ENCODE measurements around the gene GPR63. TPM values are rescaled to one million over a fixed set of nuclear protein-coding genes. Genes with fewer than 3 reads are reported as not detected.

Gene GPR63
- total and polyA plus RNA-seq, 2 experiments from 2014 or later = 0.10 to 0.11 TPM

DNA sequence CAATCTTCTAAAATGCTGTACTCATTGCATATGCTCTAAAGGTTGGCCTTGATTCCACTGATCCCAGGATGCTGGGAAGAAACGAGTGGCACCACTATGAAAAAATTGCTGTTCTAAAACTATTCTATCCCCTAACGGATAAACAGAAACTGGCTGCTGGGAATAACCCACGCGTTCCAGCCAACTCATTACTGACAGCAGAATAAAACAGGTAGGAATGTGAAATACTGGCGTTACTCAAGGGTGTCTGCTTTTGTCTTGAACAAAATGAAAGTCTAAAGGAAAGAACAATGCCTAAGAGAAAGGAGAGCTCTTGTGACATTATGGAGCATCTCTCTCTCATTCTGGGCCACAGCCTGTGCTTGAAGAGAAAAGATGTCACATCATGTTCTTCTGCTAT, 26.1 kb downstream of the GPR63 start:
- Histone ChIP-seq H4K20me1 (ENCODE audit: insufficient read depth) (no peaks in the 10 kb centered on the region), H3K27ac (no peak overlapping the region), H2AFZ (no peak overlapping the region), H3K79me2 (ENCODE audit: insufficient read depth) (no peaks in the 10 kb centered on the region), H3K27me3 (replicated peaks; ENCODE audit: insufficient read depth) (no peaks in the 10 kb centered on the region), H3K9me3 (ENCODE audit: low read depth) (no peaks in the 10 kb centered on the region), H3K9ac (no peak overlapping the region), H3K36me3 (ENCODE audit: low read depth) (no peaks in the 10 kb centered on the region), H3K9me2 (ENCODE audit: insufficient read depth) (no peaks in the 10 kb centered on the region), H3F3A (ENCODE audit: insufficient read depth) (no peaks in the 10 kb centered on the region), H3K4me3 (no peak overlapping the region), H3K4me2 (ENCODE audit: unreplicated experiment) (no peak overlapping the region), H3K4me1 (ENCODE audit: insufficient read depth) (peaks cover 11% of the 10 kb centered on the region)
- 84 to 89% methylated on average over 5 of the region's 5 CpGs for WGBS, 2 experiments (ENCODE audit: low coverage in 1 of 2, low lambda C conversion rate in 2 of 2, missing lambda C conversion rate in 2 of 2)
- TF ChIP-seq EZH2phosphoT487 (IDR thresholded peaks at IDR 0.05; ENCODE audit: insufficient read depth, low read depth) = no peak
- no peak for TF ChIP-seq EZH2 (IDR thresholded peaks at IDR 0.05; ENCODE audit: insufficient read depth, poor library complexity, severe bottlenecking)
- in situ Hi-C loops (cut with MboI) = no loop called here
- no peak for DNase-seq

DNA sequence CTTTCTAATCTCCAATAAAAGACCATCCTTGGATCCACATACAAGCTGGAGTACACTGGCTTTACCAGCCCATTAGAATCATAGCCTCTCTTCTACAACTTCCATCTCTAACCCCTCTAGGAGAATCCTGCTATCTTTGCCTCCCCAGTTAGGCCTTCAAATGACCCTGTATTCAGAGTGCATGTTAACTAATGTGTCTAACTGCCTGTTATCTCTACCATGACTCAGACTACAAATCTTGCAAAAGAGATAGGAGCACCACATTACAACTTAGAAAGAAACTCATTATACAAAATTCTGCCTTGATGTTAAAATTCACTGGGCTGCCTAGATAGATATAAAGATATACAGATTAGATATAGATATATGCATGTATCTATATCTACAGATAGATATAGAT, 28.2 kb downstream of the GPR63 start:
- Histone ChIP-seq H3K27me3 (replicated peaks; ENCODE audit: insufficient read depth) (no peaks in the 10 kb centered on the region), H3K27ac (no peak overlapping the region), H3K4me1 (ENCODE audit: insufficient read depth) (peaks cover 11% of the 10 kb centered on the region), H3K4me2 (ENCODE audit: unreplicated experiment) (no peak overlapping the region), H3K4me3 (no peak overlapping the region), H3K9me3 (ENCODE audit: low read depth) (no peaks in the 10 kb centered on the region), H3K9ac (no peak overlapping the region), H3K79me2 (ENCODE audit: insufficient read depth) (no peaks in the 10 kb centered on the region), H3K9me2 (ENCODE audit: insufficient read depth) (no peaks in the 10 kb centered on the region), H4K20me1 (ENCODE audit: insufficient read depth) (no peaks in the 10 kb centered on the region), H3K36me3 (ENCODE audit: low read depth) (no peaks in the 10 kb centered on the region), H2AFZ (no peak overlapping the region), H3F3A (ENCODE audit: insufficient read depth) (no peaks in the 10 kb centered on the region)
- no peak for TF ChIP-seq EZH2 (IDR thresholded peaks at IDR 0.05; ENCODE audit: insufficient read depth, poor library complexity, severe bottlenecking)
- no peak for TF ChIP-seq EZH2phosphoT487 (IDR thresholded peaks at IDR 0.05; ENCODE audit: insufficient read depth, low read depth)
- in situ Hi-C loops (cut with MboI) = no loop called here
- DNase-seq = no peak

DNA sequence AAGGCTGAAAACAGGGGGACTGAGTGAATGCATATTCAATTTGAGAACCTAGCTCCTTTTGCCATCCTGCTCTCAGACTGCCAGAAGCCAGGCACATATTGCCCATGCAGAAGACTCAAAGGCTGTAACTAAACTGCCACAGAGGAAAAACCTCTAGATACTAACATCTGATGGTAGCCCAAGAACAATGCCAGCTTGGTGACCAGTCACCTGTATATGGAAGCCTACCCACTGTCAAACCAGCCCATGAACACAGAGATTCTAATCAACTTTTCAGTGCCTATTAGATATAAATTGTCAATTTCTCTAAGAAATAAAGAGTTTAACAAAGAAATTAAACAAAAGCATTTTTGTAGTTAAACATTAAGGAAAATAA, 34.2 kb downstream of the GPR63 start:
- H3K9ac ChIP-seq = no peak overlapping the region
- no peaks in the 10 kb centered on the region for H3K27me3 ChIP-seq (replicated peaks; ENCODE audit: insufficient read depth)
- TF ChIP-seq EZH2 (IDR thresholded peaks at IDR 0.05; ENCODE audit: insufficient read depth, poor library complexity, severe bottlenecking) = no peak
- TF ChIP-seq EZH2phosphoT487 (IDR thresholded peaks at IDR 0.05; ENCODE audit: insufficient read depth, low read depth) = no peak
- in situ Hi-C loops (cut with MboI) = no loop called here
- no peak overlapping the region for H2AFZ ChIP-seq
- no peaks in the 10 kb centered on the region for H3K79me2 ChIP-seq (ENCODE audit: insufficient read depth)
- no peaks in the 10 kb centered on the region for H3K36me3 ChIP-seq (ENCODE audit: low read depth)
- H3K4me2 ChIP-seq (ENCODE audit: unreplicated experiment) = no peak overlapping the region
- no peaks in the 10 kb centered on the region for H3K4me1 ChIP-seq (ENCODE audit: insufficient read depth)
- H3K9me2 ChIP-seq (ENCODE audit: insufficient read depth) = no peaks in the 10 kb centered on the region
- H3F3A ChIP-seq (ENCODE audit: insufficient read depth) = no peaks in the 10 kb centered on the region
- no peak for DNase-seq
- H3K27ac ChIP-seq = no peak overlapping the region
- no peak overlapping the region for H3K4me3 ChIP-seq
- no peaks in the 10 kb centered on the region for H4K20me1 ChIP-seq (ENCODE audit: insufficient read depth)
- no peaks in the 10 kb centered on the region for H3K9me3 ChIP-seq (ENCODE audit: low read depth)

DNA sequence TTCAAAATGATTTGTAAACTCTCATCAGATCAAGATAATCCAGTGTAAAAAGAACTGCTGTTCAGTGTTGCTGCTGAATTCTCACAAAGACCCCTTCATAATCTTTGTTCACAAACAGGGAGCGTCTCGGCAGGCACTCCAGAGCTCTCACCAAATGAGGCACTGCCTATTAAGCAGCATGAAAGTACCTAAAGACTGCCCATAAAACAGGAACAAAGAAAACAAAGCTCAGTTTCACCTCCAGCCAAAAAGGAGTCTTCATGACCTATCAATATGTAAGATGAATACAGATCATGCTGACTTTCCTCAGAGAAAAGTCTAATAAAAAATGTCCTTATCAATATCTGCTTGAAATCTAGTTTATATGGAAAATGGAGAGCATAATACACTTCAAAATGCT, 41.8 kb downstream of the GPR63 start:
- no peak overlapping the region for H3K27ac ChIP-seq
- H4K20me1 ChIP-seq (ENCODE audit: insufficient read depth) = no peaks in the 10 kb centered on the region
- H3K4me3 ChIP-seq = no peak overlapping the region
- no peaks in the 10 kb centered on the region for H3K36me3 ChIP-seq (ENCODE audit: low read depth)
- in situ Hi-C loops (cut with MboI) = no loop called here
- 0 out of 2 replicates have a peak, but pooled peaks cover 4% of the 10 kb centered on the region for H3K4me1 ChIP-seq (ENCODE audit: insufficient read depth)
- H3K9me2 ChIP-seq (ENCODE audit: insufficient read depth) = no peaks in the 10 kb centered on the region
- no peak for TF ChIP-seq EZH2 (IDR thresholded peaks at IDR 0.05; ENCODE audit: insufficient read depth, poor library complexity, severe bottlenecking)
- no peak for TF ChIP-seq EZH2phosphoT487 (IDR thresholded peaks at IDR 0.05; ENCODE audit: insufficient read depth, low read depth)
- no peaks in the 10 kb centered on the region for H3F3A ChIP-seq (ENCODE audit: insufficient read depth)
- no peaks in the 10 kb centered on the region for H3K79me2 ChIP-seq (ENCODE audit: insufficient read depth)
- WGBS, 2 experiments (ENCODE audit: low coverage in 1 of 2, low lambda C conversion rate in 2 of 2, missing lambda C conversion rate in 2 of 2) = 57 to 90% methylated on average over 2 of the region's 2 CpGs
- no peaks in the 10 kb centered on the region for H3K9me3 ChIP-seq (ENCODE audit: low read depth)
- H3K9ac ChIP-seq = no peak overlapping the region
- H3K4me2 ChIP-seq (ENCODE audit: unreplicated experiment) = no peak overlapping the region
- H3K27me3 ChIP-seq (replicated peaks; ENCODE audit: insufficient read depth) = no peaks in the 10 kb centered on the region
- H2AFZ ChIP-seq = no peak overlapping the region
- DNase-seq = no peak

DNA sequence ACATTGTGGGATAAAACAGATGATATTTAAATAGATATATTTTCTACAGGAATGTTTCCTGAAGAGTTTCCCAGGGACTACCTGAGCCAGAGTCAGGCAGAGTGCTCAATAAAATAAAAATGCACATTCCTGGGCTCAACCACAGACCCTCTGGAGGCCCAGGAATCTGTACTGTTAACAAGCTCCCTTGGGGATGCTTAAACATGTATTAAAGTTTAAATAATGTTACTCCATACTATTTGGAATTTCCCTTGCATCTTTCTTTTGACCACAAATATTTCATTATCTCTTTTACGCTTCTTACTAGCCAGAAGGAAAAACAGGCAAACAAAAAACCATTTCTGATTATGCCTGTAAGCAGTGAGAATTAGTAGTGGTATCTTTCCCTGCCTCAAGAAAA, 42.3 kb downstream of the GPR63 start:
- H3K9me2 ChIP-seq (ENCODE audit: insufficient read depth) = no peaks in the 10 kb centered on the region
- H3K4me2 ChIP-seq (ENCODE audit: unreplicated experiment) = no peak overlapping the region
- 24 to 37% methylated on average over 1 of the region's 1 CpG for WGBS, 2 experiments (ENCODE audit: low coverage in 1 of 2, low lambda C conversion rate in 2 of 2, missing lambda C conversion rate in 2 of 2)
- H3K27ac ChIP-seq = no peak overlapping the region
- TF ChIP-seq EZH2 (IDR thresholded peaks at IDR 0.05; ENCODE audit: insufficient read depth, poor library complexity, severe bottlenecking) (no peak), EZH2phosphoT487 (IDR thresholded peaks at IDR 0.05; ENCODE audit: insufficient read depth, low read depth) (no peak)
- H3K9me3 ChIP-seq (ENCODE audit: low read depth) = no peaks in the 10 kb centered on the region
- no peak overlapping the region for H2AFZ ChIP-seq
- H3K9ac ChIP-seq = no peak overlapping the region
- H3K4me3 ChIP-seq = no peak overlapping the region
- in situ Hi-C loops (cut with MboI) = no loop called here
- H3K36me3 ChIP-seq (ENCODE audit: low read depth) = no peaks in the 10 kb centered on the region
- H3K27me3 ChIP-seq (replicated peaks; ENCODE audit: insufficient read depth) = no peaks in the 10 kb centered on the region
- H3K79me2 ChIP-seq (ENCODE audit: insufficient read depth) = no peaks in the 10 kb centered on the region
- no peaks in the 10 kb centered on the region for H3F3A ChIP-seq (ENCODE audit: insufficient read depth)
- H3K4me1 ChIP-seq (ENCODE audit: insufficient read depth) = 0 out of 2 replicates have a peak, but pooled peaks cover 4% of the 10 kb centered on the region
- H4K20me1 ChIP-seq (ENCODE audit: insufficient read depth) = no peaks in the 10 kb centered on the region
- DNase-seq = peak; percentile 19

All from GM23248 (cell line).